A673 (cell line): ENCODE results near the gene LGR4. TPM values are rescaled to one million over a fixed set of nuclear protein-coding genes. Genes with fewer than 3 reads are reported as not detected.

Experiments
- BruUV-seq: library from RNA; stranded (reverse); fragments of 400-500 nt; replicated peaks from 2 replicates; lab custom pipeline; 2021; lab: Mats Ljungman, UMichigan
- CTCF ChIA-PET: fragments of 300-600 bp; sonication (Branson Sonifier 250); formaldehyde crosslinking; loops from one replicate; lab custom pipeline; 2022; ENCODE audit warnings: antibody characterized with exemption; lab: Charles Lee
- POLR2A ChIA-PET: fragments of 300-600 bp; sonication (Branson Sonifier 250); formaldehyde crosslinking; loops from one replicate; lab custom pipeline; 2022; ENCODE audit warnings: antibody characterized with exemption; ENCODE audit not compliant: low non-redundant PET; lab: Charles Lee
- DNase-seq: peaks from one replicate; pipeline ENCODE4 v3.0.0-alpha.2; 2015; ENCODE audit warnings: low spot score
- H3K27ac ChIP-seq: fragments of 200-600 bp; sonication (generic); 2 replicates; pipeline ENCODE4 v1.5.1; 2016; ENCODE audit warnings: mixed run types, low read depth, mild to moderate bottlenecking, mixed read lengths, antibody characterized with exemption, low read length; ENCODE audit not compliant: poor library complexity, severe bottlenecking
- H3K27me3 ChIP-seq: fragments of 200-600 bp; sonication (generic); replicated peaks from 2 replicates; pipeline ENCODE4 v1.6.1; 2017; ENCODE audit warnings: mixed run types, low read depth, mild to moderate bottlenecking, mixed read lengths, antibody characterized with exemption, low read length; ENCODE audit not compliant: insufficient read depth, poor library complexity
- H3K36me3 ChIP-seq: fragments of 200-600 bp; sonication (generic); 2 replicates; pipeline ENCODE4 v1.6.1; 2016; ENCODE audit warnings: mixed run types, mild to moderate bottlenecking, mixed read lengths, antibody characterized with exemption, low read length; ENCODE audit not compliant: insufficient read depth, poor library complexity, severe bottlenecking
- H3K4me1 ChIP-seq: fragments of 200-600 bp; sonication (generic); 2 replicates; pipeline ENCODE4 v1.6.1; 2017; ENCODE audit warnings: mixed run types, mild to moderate bottlenecking, mixed read lengths, antibody characterized with exemption, low read length; ENCODE audit not compliant: insufficient read depth, poor library complexity, severe bottlenecking
- H3K4me3 ChIP-seq: fragments of 200-600 bp; sonication (generic); 2 replicates; pipeline ENCODE4 v1.5.1; 2016; ENCODE audit warnings: low read depth, mixed run types, mild to moderate bottlenecking, mixed read lengths, low read length; ENCODE audit not compliant: poor library complexity, severe bottlenecking
- H3K9me3 ChIP-seq: fragments of 200-600 bp; sonication (generic); 2 replicates; pipeline ENCODE4 v1.6.1; 2016; ENCODE audit warnings: mixed run types, low read depth, mild to moderate bottlenecking, mixed read lengths, antibody characterized with exemption, low read length; ENCODE audit not compliant: poor library complexity, severe bottlenecking
- EZH2 ChIP-seq: fragments of 200-600 bp; sonication (generic); IDR thresholded peaks from 2 replicates; pipeline ENCODE4 v1.6.1; 2017; ENCODE audit warnings: borderline replicate concordance, low read depth, mild to moderate bottlenecking, mixed read lengths, antibody characterized with exemption, low read length; ENCODE audit not compliant: poor library complexity, severe bottlenecking
- intact Hi-C: fragments of 100-400 bp; cut with micrococcal nuclease; formaldehyde crosslinking; loops from one replicate; pipeline ENCODE4 v1.10.0; 2022; ENCODE audit not compliant: unreplicated experiment
- total RNA-seq: library from RNA; stranded (reverse); gene quantifications from 2 replicates; pipeline ENCODE4 v1.2.3, GENCODE V29; 2021
- TF ChIP-seq, protein P1 (sequence below): fragments of 300-800, 200-600 bp; sonication (generic); conservative IDR thresholded peaks from 2 replicates; pipeline ENCODE4 v1.5.1; 2017; ENCODE audit warnings: low read depth, mild to moderate bottlenecking, antibody characterized with exemption, low read length, moderate library complexity, mixed read lengths

LGR4 gene
- total RNA-seq, 1 experiment from 2014 or later = 24.7 TPM

DNA sequence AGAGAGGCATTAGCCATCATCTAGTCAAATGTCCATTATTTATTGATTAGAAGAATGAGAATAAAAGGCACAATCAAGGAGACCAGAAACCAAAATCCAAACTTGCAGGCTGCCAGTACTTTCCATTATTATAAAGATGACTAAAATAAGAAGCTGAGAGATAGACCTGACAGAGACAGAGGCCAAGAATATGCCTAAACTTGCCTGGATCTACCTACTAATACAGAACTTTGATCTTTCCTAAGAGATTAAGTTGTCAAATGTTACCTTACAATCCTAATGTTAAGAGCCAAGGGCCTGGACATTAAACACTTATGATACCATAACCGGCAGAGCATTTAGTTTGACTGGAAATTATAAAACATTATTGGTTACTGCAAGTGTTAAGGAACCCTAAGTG is 6.2 kb downstream of the LGR4 start:
- H3K9me3 ChIP-seq = no peaks in the 10 kb centered on the region
- H3K4me1 ChIP-seq = peaks cover 48% of the 10 kb centered on the region
- DNase-seq = no peak
- intact Hi-C loops = no loop called here
- TF ChIP-seq, protein P1, sequence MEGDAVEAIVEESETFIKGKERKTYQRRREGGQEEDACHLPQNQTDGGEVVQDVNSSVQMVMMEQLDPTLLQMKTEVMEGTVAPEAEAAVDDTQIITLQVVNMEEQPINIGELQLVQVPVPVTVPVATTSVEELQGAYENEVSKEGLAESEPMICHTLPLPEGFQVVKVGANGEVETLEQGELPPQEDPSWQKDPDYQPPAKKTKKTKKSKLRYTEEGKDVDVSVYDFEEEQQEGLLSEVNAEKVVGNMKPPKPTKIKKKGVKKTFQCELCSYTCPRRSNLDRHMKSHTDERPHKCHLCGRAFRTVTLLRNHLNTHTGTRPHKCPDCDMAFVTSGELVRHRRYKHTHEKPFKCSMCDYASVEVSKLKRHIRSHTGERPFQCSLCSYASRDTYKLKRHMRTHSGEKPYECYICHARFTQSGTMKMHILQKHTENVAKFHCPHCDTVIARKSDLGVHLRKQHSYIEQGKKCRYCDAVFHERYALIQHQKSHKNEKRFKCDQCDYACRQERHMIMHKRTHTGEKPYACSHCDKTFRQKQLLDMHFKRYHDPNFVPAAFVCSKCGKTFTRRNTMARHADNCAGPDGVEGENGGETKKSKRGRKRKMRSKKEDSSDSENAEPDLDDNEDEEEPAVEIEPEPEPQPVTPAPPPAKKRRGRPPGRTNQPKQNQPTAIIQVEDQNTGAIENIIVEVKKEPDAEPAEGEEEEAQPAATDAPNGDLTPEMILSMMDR = no peak
- no peak for TF ChIP-seq EZH2
- ChIA-PET POLR2A (no interaction called here), CTCF (no interaction called here)
- H3K27me3 ChIP-seq = no peaks in the 10 kb centered on the region
- no peaks in the 10 kb centered on the region for H3K36me3 ChIP-seq
- H3K27ac ChIP-seq = no peak overlapping the region
- H3K4me3 ChIP-seq = no peak overlapping the region
- no TSS peak for BruUV-seq

DNA sequence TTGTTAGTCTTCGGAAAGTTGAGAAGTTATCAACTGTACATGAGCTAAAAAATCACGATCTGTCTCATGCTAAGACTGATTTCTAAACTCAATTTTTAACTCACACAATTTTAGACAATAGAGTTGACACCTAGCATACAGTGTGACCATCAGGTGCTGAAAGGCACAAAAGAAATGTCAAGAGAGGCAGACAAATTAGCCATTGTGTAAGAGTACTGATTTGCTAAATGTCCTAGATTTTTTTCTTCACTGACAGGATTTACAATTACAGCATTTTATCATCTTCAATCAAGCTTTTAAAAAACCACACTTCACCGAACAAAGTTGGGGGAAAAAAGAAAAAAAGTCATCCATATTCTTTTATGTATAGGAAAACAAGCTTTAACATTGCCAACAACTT is 7.0 kb downstream of the LGR4 start:
- no peak for TF ChIP-seq EZH2
- TF ChIP-seq, protein P1 = no peak
- Histone ChIP-seq H3K27me3 (no peaks in the 10 kb centered on the region), H3K36me3 (no peaks in the 10 kb centered on the region), H3K4me1 (peaks cover 40% of the 10 kb centered on the region), H3K27ac (no peak overlapping the region), H3K9me3 (no peaks in the 10 kb centered on the region), H3K4me3 (no peak overlapping the region)
- ChIA-PET CTCF (no interaction called here), POLR2A (no interaction called here)
- no peak for DNase-seq
- intact Hi-C loops = no loop called here
- BruUV-seq = no TSS peak

- intact Hi-C loops = no loop called here
- no peaks in the 10 kb centered on the region for H3K9me3 ChIP-seq
- H3K4me1 ChIP-seq = peaks cover 38% of the 10 kb centered on the region
- H3K27ac ChIP-seq = no peak overlapping the region
- DNase-seq = no peak
- no TSS peak for BruUV-seq
- no peaks in the 10 kb centered on the region for H3K36me3 ChIP-seq
- no peaks in the 10 kb centered on the region for H3K27me3 ChIP-seq
- TF ChIP-seq EZH2 = no peak
- TF ChIP-seq, protein P1 = no peak
- no peak overlapping the region for H3K4me3 ChIP-seq
- ChIA-PET CTCF (interaction anchor here (0.9 kb wide), 1 partner anchor 252 kb away, joined by 3 read pairs; no protein-coding TSS in a partner anchor), POLR2A (no interaction called here)
Measured at GRCh38 chr11:27464909-27465308, 7.7 kb downstream of the LGR4 start.
